ENCODE results near the gene MAN2B1. TPM values are rescaled to one million over a fixed set of nuclear protein-coding genes. Genes with fewer than 3 reads are reported as not detected.

The MAN2B1 gene
- total and polyA plus RNA-seq, 2 of the 13 experiments (the other 11 are each of a cell fraction or from before 2014, with no cell fraction given): 23.6 to 23.8 TPM

- TF ChIP-seq ZNF18 (CRISPR knock-in tag; IDR thresholded peaks at IDR 0.05; ENCODE audit: insufficient replicate concordance) (no peak), MBNL3 (CRISPR knock-in tag; conservative IDR thresholded peaks at IDR 0.05) (no peak), POLR2A (IDR thresholded peaks at IDR 0.05; ENCODE audit: insufficient read depth in 1 of 2, low read depth in 2 of 2, low read length in 2 of 2) (peak in 1 of 2 experiments; percentile 31; a peak in 2 of 4 replicates), MLLT10 (CRISPR knock-in tag; IDR thresholded peaks at IDR 0.05) (no peak), ZBTB25 (CRISPR knock-in tag; IDR thresholded peaks at IDR 0.05) (no peak), SMARCC2 (IDR thresholded peaks at IDR 0.05) (no peak), HOXA5 (CRISPR knock-in tag; IDR thresholded peaks at IDR 0.05) (peak; percentile 70), HDAC6 (IDR thresholded peaks at IDR 0.05; ENCODE audit: low read depth, low read length) (no peak), ZFP36L1 (CRISPR knock-in tag; IDR thresholded peaks at IDR 0.05) (no peak), DMAP1 (CRISPR knock-in tag; IDR thresholded peaks at IDR 0.05) (peak; percentile 24; the same call in 1 of the 2 replicates), CBX1 (IDR thresholded peaks at IDR 0.05; ENCODE audit: low read depth) (no peak), NKX3-1 (CRISPR knock-in tag; IDR thresholded peaks at IDR 0.05) (0 out of 2 replicates have a peak, but pooled peaks have one; percentile 31), ZNF766 (CRISPR knock-in tag; IDR thresholded peaks at IDR 0.05; ENCODE audit: borderline replicate concordance) (peak; percentile 47; the same call in 1 of the 2 replicates), ARID4A (CRISPR knock-in tag; IDR thresholded peaks at IDR 0.05; ENCODE audit: borderline replicate concordance) (peak; percentile 71; the same call in 1 of the 2 replicates), RFXAP (CRISPR knock-in tag; IDR thresholded peaks at IDR 0.05; ENCODE audit: borderline replicate concordance) (0 out of 2 replicates have a peak, but pooled peaks have one; percentile 40), NFYB (CRISPR knock-in tag; IDR thresholded peaks at IDR 0.05) (peak; percentile 73), GABPB1 (CRISPR knock-in tag; IDR thresholded peaks at IDR 0.05) (peak; percentile 69; the same call in 1 of the 2 replicates), KLF9 (CRISPR knock-in tag; IDR thresholded peaks at IDR 0.05; ENCODE audit: low read depth) (0 out of 2 replicates have a peak, but pooled peaks have one; percentile 55), ZFY (CRISPR knock-in tag; IDR thresholded peaks at IDR 0.05) (peak; percentile 81), POLR2AphosphoS5 (IDR thresholded peaks at IDR 0.05; ENCODE audit: low read depth, low read length) (peak; percentile 40; the same call in 1 of the 2 replicates), ZNF740 (CRISPR knock-in tag; IDR thresholded peaks at IDR 0.05) (no peak), HDAC2 (CRISPR knock-in tag; IDR thresholded peaks at IDR 0.05) (no peak)
These were observed at the start of gene MAN2B1, which contains the start of gene WDR83 (continued) for GRCh38 chr19:12666265-12667048.

All from HepG2 (cell line).